Activated CD8-positive, alpha-beta T cell treated with anti-CD3 and anti-CD28 coated beads, Interleukin-2, amount 10 ng/mL, durations not matched to agents 7 days and 5 days (primary cell): Measurements from ENCODE around the gene NSMCE1. TPM values are rescaled to one million over a fixed set of nuclear protein-coding genes. Genes with fewer than 3 reads are reported as not detected.
"Not testable (repeated sequence)": the region's sequence is repeated elsewhere in the genome, so short reads cannot be mapped to it uniquely, and the experiment has no call there.

Experiments used
- ATAC-seq: fragments of 150-1000 bp; cut with Tn5 transposase; one replicate; pipeline ENCODE4 v1.10.0; 2021; ENCODE audit warnings: moderate library complexity
- CTCF ChIA-PET: fragments of 350-600 bp; sonication (Branson Sonifier 250); formaldehyde crosslinking; loops from one replicate; lab custom pipeline; 2021; ENCODE audit warnings: antibody characterized with exemption; lab: Charles Lee
- POLR2A ChIA-PET: fragments of 350-600 bp; sonication (Branson Sonifier 250); formaldehyde crosslinking; loops from one replicate; lab custom pipeline; 2021; ENCODE audit warnings: antibody characterized with exemption; lab: Charles Lee
- DNase-seq: peaks from one replicate; pipeline ENCODE4 v3.0.0-alpha.2; 2020
- H3K27ac Mint-ChIP-seq: one replicate; pipeline ENCODE4 v1.8.0; 2021; ENCODE audit warnings: mild to moderate bottlenecking, mixed read lengths
- H3K27me3 Mint-ChIP-seq: one replicate; pipeline ENCODE4 v1.8.0; 2021; ENCODE audit warnings: low read depth, mixed read lengths
- H3K36me3 Mint-ChIP-seq: one replicate; pipeline ENCODE4 v1.8.0; 2021; ENCODE audit warnings: low read depth, mixed read lengths
- H3K4me1 Mint-ChIP-seq: one replicate; pipeline ENCODE4 v1.8.0; 2021; ENCODE audit warnings: low read depth, mixed read lengths
- H3K4me3 Mint-ChIP-seq: one replicate; pipeline ENCODE4 v1.8.0; 2021; ENCODE audit warnings: mild to moderate bottlenecking, mixed read lengths
- H3K9me3 Mint-ChIP-seq: one replicate; pipeline ENCODE4 v1.8.0; 2022; ENCODE audit warnings: mixed read lengths; ENCODE audit not compliant: insufficient read depth
- total RNA-seq, 2 experiments: library from RNA; stranded (reverse); gene quantifications; one replicate each; pipeline ENCODE4 v1.2.3, GENCODE V29; 2021

NSMCE1 gene
- total RNA-seq, 2 experiments from 2014 or later = 87.3 to 94.9 TPM

DNA sequence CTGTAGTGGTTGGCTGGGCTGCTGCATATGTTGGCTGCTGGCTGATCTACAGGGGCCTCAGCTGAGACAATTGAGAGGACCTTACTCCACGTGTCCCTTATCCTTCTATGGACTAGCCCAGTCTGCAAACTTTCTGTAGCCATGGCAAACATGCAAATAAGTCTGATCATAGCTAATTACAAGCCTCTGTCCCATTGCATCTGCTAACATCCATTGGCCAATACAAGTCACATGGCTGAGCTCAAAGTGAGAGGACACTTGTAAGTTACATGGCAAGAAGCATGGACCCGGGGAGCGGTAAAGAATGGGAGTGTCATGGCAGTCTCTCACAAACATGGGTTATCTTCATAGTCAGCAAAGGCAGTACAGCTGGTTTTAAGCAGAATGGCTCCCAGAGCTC is 33.6 kb upstream of the NSMCE1 start:
- DNase-seq = no peak
- no peaks in the 10 kb centered on the region for H3K27me3 Mint-ChIP-seq
- peaks cover 5% of the 10 kb centered on the region for H3K36me3 Mint-ChIP-seq
- H3K4me3 Mint-ChIP-seq = no peak overlapping the region
- ATAC-seq = no peak
- no peak overlapping the region for H3K27ac Mint-ChIP-seq
- no peaks in the 10 kb centered on the region for H3K9me3 Mint-ChIP-seq
- H3K4me1 Mint-ChIP-seq = peaks cover 13% of the 10 kb centered on the region
- POLR2A ChIA-PET = no interaction called here
- CTCF ChIA-PET = no interaction called here

DNA sequence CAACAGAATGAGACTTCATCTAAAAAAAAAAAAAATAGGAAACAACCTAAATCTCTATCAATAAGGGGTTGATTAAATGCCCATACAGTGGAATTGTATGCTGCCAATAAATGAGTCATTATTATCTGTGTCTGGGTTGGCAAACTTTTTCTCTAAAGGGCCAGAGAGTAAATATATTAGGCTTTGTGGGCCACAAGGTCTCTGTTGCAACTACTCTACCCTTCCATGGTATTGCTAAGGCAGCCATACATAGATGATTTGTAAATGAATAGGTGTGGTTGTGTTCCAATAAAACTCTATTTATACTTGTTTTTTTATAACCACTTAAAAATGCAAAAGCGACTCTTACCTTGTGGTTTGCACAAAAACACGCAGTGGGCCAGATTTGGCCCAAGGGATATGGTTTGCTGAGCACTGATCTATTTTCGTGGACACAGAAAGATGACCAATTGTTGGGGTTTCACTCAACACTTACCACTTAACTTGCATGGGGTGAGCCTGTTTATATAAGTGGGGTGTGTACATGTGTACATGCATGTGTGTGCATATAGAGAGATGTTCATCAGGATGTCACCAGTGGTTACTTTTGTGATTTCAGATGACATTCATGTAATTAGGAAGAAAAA is 32.8 kb upstream of the NSMCE1 start:
- CTCF ChIA-PET = no interaction called here
- no peaks in the 10 kb centered on the region for H3K27me3 Mint-ChIP-seq
- H3K4me1 Mint-ChIP-seq = peaks cover 19% of the 10 kb centered on the region
- H3K4me3 Mint-ChIP-seq = no peak overlapping the region
- H3K9me3 Mint-ChIP-seq = no peaks in the 10 kb centered on the region
- DNase-seq (no peak), ATAC-seq (no peak)
- POLR2A ChIA-PET = interaction anchor here (1.8 kb wide), 1 partner anchor 13 kb away, joined by 4 read pairs; no protein-coding TSS in a partner anchor
- H3K36me3 Mint-ChIP-seq = peaks cover 1% of the 10 kb centered on the region
- no peak overlapping the region for H3K27ac Mint-ChIP-seq

DNA sequence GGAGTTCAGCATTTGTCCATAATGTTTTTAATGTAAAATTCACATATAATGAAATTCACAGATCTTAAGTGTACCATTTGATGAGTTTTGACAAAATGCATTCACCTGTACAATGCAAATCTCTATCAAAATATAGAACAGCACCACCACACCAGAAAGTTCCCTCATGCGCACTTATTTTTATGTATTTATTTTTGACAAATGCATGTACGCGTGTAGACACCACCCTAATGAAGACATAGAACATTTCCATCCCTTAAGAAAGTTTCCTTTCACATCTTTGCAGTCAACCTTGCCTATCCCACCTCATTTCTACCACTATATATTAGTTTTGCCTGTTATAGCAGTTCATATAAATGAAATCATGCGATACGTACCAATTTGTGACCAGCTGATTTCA is 29.6 kb upstream of the NSMCE1 start:
- ChIA-PET CTCF (interaction anchor here (1.4 to 1.6 kb wide), 4 partner anchors 12 to 63 kb away, joined by 3 to 6 read pairs (median 4); no protein-coding TSS in a partner anchor), POLR2A (no interaction called here)
- no peak overlapping the region for H3K27ac Mint-ChIP-seq

DNA sequence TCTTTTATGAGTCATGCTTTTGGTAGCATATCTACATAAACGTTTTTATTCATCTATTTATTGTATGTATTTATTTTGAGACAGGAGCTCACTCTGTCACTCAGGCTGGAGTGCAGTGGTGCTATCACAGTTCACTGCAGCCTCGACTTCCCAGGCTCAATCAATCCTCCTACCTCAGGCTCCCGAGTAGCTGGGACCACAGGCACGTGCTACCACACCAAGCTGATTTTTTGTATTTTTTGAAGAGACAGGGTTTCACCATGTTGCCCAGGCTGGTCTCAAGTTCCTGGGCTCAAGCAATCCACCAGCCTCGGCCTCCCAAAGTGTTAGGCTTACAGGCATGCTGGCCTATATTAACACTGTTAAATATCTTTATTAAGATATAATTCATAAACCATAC is 24.8 kb upstream of the NSMCE1 start:
- ATAC-seq = no peak
- H3K27me3 Mint-ChIP-seq = no peaks in the 10 kb centered on the region
- no peak overlapping the region for H3K27ac Mint-ChIP-seq
- POLR2A ChIA-PET = interaction anchor here (1.1 kb wide), 1 partner anchor 58 kb away, joined by 5 read pairs; no protein-coding TSS in a partner anchor
- CTCF ChIA-PET = interaction anchor here (1.1 to 1.3 kb wide), 3 partner anchors 20 to 59 kb away, joined by 3 to 4 read pairs (median 3); no protein-coding TSS in a partner anchor
- DNase-seq = no peak
- peaks cover 32% of the 10 kb centered on the region for H3K4me1 Mint-ChIP-seq
- no peak overlapping the region for H3K4me3 Mint-ChIP-seq
- no peaks in the 10 kb centered on the region for H3K36me3 Mint-ChIP-seq
- no peaks in the 10 kb centered on the region for H3K9me3 Mint-ChIP-seq

More for the DNA sequence above, 29.6 kb upstream of the NSMCE1 start:
- no peak for DNase-seq
- Mint-ChIP-seq H3K4me3 (no peak overlapping the region), H3K9me3 (no peaks in the 10 kb centered on the region), H3K4me1 (peaks cover 16% of the 10 kb centered on the region), H3K27me3 (no peaks in the 10 kb centered on the region), H3K36me3 (peaks cover 1% of the 10 kb centered on the region)
- no peak for ATAC-seq

DNA sequence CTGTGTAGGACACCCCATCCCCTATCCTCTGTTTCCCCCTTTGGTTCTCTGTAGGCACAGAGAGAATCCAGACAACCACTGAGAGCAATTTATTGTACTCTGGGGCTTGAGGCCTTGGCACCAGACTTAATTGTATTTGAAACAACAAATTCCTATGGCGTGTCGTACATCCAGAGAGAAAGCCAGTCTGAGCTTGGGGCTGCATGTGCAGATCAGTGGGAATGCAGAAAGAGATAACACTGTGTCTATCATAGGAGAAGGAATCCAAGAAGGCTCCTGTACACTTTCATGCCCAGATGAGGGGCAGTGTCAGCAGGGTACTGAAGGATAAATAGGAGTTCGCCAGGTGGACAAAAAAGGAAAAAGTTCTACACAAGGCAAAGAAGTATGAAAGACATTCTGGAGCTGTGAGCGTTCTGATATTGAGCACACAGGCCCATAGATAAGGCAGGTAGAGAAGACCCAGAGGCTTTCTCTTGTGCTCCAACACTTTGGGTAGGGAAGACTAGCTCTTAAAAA is 23.2 kb upstream of the NSMCE1 start:
- Mint-ChIP-seq H3K36me3 (no peaks in the 10 kb centered on the region), H3K9me3 (no peaks in the 10 kb centered on the region), H3K4me1 (peaks cover 30% of the 10 kb centered on the region), H3K4me3 (no peak overlapping the region), H3K27ac (no peak overlapping the region), H3K27me3 (no peaks in the 10 kb centered on the region)
- DNase-seq (no peak), ATAC-seq (no peak)
- POLR2A ChIA-PET = no interaction called here
- CTCF ChIA-PET = interaction anchor here (1.7 kb wide), 1 partner anchor 18 kb away, joined by 4 read pairs; no protein-coding TSS in a partner anchor

DNA sequence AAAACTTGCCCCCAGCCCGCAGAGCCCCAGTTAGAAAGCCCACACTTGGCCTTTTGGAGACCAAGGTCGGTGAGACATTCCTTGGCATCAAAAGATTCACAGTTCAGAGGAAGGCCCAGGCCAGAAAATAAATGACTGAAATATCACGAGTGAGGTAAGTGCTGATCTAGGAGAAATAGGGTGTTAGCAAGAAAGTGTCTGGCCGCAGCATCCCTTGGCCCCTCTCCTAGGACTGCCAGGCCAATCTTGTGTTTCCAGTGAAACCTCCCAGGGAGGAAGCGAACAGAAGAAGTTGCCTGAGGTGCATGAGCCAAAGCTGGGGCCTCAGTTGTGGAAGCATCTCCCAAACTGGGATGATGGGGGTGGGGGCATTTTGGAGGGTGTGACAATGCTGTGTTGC is 22.5 kb upstream of the NSMCE1 start:
- Mint-ChIP-seq H3K4me3 (no peak overlapping the region), H3K4me1 (peaks cover 28% of the 10 kb centered on the region), H3K27me3 (no peaks in the 10 kb centered on the region), H3K9me3 (no peaks in the 10 kb centered on the region), H3K27ac (no peak overlapping the region), H3K36me3 (no peaks in the 10 kb centered on the region)
- ChIA-PET CTCF (interaction anchor here (1.7 kb wide), 1 partner anchor 17 kb away, joined by 4 read pairs; no protein-coding TSS in a partner anchor), POLR2A (no interaction called here)
- no peak for DNase-seq
- ATAC-seq = no peak

DNA sequence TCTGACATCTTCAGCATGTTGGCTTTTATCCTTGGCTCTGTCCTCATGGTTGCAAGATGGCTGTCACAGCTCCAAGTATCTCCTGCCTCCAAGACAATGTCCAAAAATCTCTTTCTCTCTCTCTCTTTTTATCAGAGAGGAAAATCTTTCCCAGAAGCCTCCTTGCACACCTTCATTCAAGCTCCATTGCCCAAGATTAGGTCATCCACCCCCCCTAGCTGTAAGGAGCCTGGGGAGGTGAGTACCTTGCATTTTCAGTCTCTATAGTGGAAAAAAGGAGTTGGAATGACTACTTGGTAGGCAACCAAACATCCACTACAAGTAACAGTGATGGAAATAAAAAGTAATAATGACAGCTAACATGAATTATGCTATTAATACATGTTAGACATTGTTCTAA is 22.0 kb upstream of the NSMCE1 start:
- CTCF ChIA-PET = interaction anchor here (1.6 to 1.7 kb wide), 2 partner anchors 10 to 16 kb away, joined by 4 read pairs; no protein-coding TSS in a partner anchor
- no peak overlapping the region for H3K4me3 Mint-ChIP-seq

DNA sequence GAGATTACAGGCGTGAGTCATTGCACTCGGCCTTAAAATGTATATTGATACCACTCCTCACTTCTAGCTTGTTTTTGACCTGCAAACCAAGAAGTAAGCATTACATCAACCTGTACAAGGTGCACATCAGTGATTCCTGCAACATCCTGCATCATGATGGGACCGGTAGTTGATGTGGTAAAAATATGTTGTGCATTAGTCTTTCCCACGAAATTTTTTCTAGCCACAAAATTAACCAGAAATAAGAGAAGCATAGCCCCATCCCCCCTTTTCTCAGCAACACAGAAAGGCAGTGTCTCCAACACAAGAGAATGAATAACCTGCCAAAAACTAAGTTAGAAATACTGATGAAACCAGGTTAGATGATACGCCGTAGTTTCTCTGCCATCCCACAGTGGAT is 21.1 kb upstream of the NSMCE1 start:
- DNase-seq (no peak), ATAC-seq (no peak)
- H3K27me3 Mint-ChIP-seq = no peaks in the 10 kb centered on the region
- H3K36me3 Mint-ChIP-seq = no peaks in the 10 kb centered on the region
- H3K4me1 Mint-ChIP-seq = peaks cover 38% of the 10 kb centered on the region
- H3K9me3 Mint-ChIP-seq = no peaks in the 10 kb centered on the region
- no peak overlapping the region for H3K27ac Mint-ChIP-seq
- ChIA-PET CTCF (interaction anchor here (1.6 kb wide), 1 partner anchor 9 kb away, joined by 4 read pairs; no protein-coding TSS in a partner anchor), POLR2A (no interaction called here)
- no peak overlapping the region for H3K4me3 Mint-ChIP-seq

More for the DNA sequence above, 22.0 kb upstream of the NSMCE1 start:
- ATAC-seq = no peak
- peaks cover 29% of the 10 kb centered on the region for H3K4me1 Mint-ChIP-seq
- H3K9me3 Mint-ChIP-seq = no peaks in the 10 kb centered on the region
- H3K36me3 Mint-ChIP-seq = no peaks in the 10 kb centered on the region
- no peaks in the 10 kb centered on the region for H3K27me3 Mint-ChIP-seq
- H3K27ac Mint-ChIP-seq = no peak overlapping the region
- DNase-seq = no peak
- POLR2A ChIA-PET = no interaction called here

DNA sequence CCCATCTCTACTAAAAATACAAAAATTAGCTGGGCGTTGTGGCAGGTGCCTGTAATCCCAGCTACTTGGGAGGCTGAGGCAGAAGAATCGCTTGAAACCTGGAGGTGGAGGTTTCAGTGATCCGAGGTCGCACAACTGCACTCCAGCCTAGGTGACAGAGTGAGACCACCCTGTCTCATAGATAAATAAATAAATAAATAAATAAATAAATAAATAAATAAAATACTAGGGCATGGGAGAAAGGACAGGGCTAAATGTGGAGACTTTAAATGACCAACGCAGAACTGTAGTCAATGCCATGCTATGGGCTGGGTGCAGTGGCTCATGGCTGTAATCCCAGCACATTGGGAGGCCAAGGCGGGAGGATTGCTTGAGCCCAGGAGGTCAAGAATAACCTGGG is 19.7 kb upstream of the NSMCE1 start:
- ATAC-seq, CTCF ChIA-PET: not testable (repeated sequence)
- H3K4me1 Mint-ChIP-seq = peaks cover 48% of the 10 kb centered on the region

DNA sequence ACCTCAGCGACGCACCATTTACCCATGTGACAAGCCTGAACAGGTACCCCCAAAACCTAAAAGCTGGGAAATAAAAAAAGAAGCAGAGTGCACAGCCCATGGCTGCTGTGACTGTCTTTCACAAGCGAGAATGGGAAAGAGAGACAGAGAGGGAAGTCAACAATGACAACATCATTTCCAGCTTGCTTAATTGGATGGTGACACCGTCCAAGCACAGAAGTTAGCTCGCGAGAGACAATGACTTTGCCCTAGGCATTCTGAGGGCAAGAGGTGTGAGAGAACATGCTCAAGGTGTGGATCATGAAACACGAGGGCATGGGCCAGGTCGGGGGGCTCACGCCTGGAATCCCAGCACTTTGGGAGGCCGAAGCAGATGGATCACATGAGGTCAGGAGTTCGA is 19.3 kb upstream of the NSMCE1 start:
- H3K9me3 Mint-ChIP-seq = no peaks in the 10 kb centered on the region
- ChIA-PET POLR2A (interaction anchor here (0.6 to 0.8 kb wide), 3 partner anchors 31 to 1256 kb away, joined by 3 read pairs; no protein-coding TSS in a partner anchor), CTCF (interaction anchor here (0.6 kb wide), 1 partner anchor 14 kb away, joined by 3 read pairs; no protein-coding TSS in a partner anchor)
- H3K36me3 Mint-ChIP-seq = no peaks in the 10 kb centered on the region
- no peak overlapping the region for H3K4me3 Mint-ChIP-seq
- DNase-seq (no peak), ATAC-seq (no peak)
- H3K4me1 Mint-ChIP-seq = peaks cover 52% of the 10 kb centered on the region
- H3K27ac Mint-ChIP-seq = no peak overlapping the region
- H3K27me3 Mint-ChIP-seq = no peaks in the 10 kb centered on the region

More for the DNA sequence above, 19.7 kb upstream of the NSMCE1 start:
- H3K4me3 Mint-ChIP-seq, H3K27me3 Mint-ChIP-seq, H3K36me3 Mint-ChIP-seq, H3K27ac Mint-ChIP-seq, H3K9me3 Mint-ChIP-seq, DNase-seq: not testable (repeated sequence)
- POLR2A ChIA-PET = interaction anchor here (0.6 kb wide), 1 partner anchor 1256 kb away, joined by 3 read pairs; no protein-coding TSS in a partner anchor

DNA sequence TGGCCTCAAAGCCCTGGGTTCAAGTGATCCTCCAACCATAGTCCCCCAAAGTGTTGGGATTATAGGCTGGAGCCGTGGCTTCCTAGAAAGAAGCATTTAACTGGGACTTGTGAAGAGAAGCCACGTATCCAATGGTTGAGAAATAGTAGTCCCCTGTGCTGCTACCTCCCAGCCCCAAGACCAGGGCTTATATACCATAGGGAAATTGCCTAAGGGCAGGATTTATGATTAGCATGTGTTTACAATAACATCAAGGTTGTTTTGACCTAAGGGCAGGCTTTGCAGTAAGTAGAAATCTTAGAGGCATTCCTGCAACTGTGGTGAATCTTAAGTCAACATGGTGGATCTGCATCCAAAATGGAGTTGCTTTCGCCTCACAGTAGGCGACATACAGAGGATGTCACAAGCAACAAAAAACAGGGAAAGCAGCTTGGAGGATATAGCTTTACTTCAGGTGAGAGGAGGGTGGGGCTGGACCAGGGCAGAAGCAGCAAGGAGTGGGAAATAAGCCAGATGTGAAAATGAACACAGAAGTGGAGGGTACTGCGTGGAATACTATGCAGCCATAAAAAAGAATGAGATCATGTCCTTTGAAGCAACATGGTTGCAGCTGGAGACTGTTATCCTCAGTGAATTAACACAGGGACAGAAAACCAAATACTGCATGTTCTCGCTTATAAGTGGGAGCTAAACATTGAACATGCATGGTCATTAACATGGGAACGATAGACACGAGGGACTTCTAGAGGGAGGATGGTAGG is 18.7 kb upstream of the NSMCE1 start:
- DNase-seq = no peak
- Mint-ChIP-seq H3K36me3 (peaks cover 3% of the 10 kb centered on the region), H3K9me3 (no peaks in the 10 kb centered on the region), H3K27ac (no peak overlapping the region), H3K4me3 (no peak overlapping the region), H3K27me3 (no peaks in the 10 kb centered on the region), H3K4me1 (peaks cover 55% of the 10 kb centered on the region)
- ChIA-PET POLR2A (interaction anchor here (0.6 to 0.8 kb wide), 2 partner anchors 31 to 100 kb away, joined by 3 read pairs; no protein-coding TSS in a partner anchor), CTCF (interaction anchor here (0.6 to 2.1 kb wide), 3 partner anchors 11 to 108 kb away, joined by 3 to 5 read pairs (median 3); no protein-coding TSS in a partner anchor)
- no peak for ATAC-seq
